Measurements from ENCODE around the gene PCGF3. TPM values are rescaled to one million over a fixed set of nuclear protein-coding genes. Genes with fewer than 3 reads are reported as not detected.
"Not testable (repeated sequence)": the region's sequence is repeated elsewhere in the genome, so short reads cannot be mapped to it uniquely, and the experiment has no call there.

The PCGF3 gene
- total RNA-seq, 6 experiments from 2014 or later, result 13.0 to 23.5 (median 14.7) TPM

DNA sequence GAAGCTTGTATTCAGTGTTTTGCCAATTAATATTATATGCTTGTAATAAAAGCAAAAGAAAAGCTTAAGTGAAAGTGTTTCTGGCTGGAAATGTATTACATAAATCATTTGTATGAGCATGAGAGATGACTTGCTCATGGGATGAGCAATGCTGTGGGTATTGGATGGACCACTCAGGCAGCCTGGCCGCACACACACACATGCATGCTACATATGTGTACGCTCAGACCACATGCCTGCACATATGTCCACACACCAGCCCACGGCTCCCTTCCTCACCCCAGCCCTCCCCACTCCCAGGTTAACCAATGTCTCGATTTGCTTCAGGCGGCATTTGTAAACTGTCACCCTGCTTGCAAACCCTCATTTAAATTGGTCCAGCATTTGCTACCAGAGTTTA, 64.4 kb downstream of the PCGF3 start:
- no peak for TF ChIP-seq POLR2A (IDR thresholded peaks at IDR 0.05)
- TF ChIP-seq, protein P1, sequence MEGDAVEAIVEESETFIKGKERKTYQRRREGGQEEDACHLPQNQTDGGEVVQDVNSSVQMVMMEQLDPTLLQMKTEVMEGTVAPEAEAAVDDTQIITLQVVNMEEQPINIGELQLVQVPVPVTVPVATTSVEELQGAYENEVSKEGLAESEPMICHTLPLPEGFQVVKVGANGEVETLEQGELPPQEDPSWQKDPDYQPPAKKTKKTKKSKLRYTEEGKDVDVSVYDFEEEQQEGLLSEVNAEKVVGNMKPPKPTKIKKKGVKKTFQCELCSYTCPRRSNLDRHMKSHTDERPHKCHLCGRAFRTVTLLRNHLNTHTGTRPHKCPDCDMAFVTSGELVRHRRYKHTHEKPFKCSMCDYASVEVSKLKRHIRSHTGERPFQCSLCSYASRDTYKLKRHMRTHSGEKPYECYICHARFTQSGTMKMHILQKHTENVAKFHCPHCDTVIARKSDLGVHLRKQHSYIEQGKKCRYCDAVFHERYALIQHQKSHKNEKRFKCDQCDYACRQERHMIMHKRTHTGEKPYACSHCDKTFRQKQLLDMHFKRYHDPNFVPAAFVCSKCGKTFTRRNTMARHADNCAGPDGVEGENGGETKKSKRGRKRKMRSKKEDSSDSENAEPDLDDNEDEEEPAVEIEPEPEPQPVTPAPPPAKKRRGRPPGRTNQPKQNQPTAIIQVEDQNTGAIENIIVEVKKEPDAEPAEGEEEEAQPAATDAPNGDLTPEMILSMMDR (IDR thresholded peaks at IDR 0.05), result no peak
- DNase-seq (peak in 1 of 3 donors; percentile 17), ATAC-seq (no peak)
- H3K4me3 ChIP-seq, result no peak overlapping the region
- intact Hi-C loops (cut with DNase I), result no loop called here
- WGBS (ENCODE audit: insufficient coverage, low coverage, low lambda C conversion rate, missing lambda C conversion rate), result 100% methylated on average over 2 of the region's 5 CpGs
- no peaks in the 10 kb centered on the region for H3K27me3 ChIP-seq
- H3K27ac ChIP-seq, result no peak overlapping the region
- H3K4me1 ChIP-seq, result peaks cover 0 to 16% (median 4%) of the 10 kb centered on the region in 4 donors
- H3K36me3 ChIP-seq, result peaks cover 0 to 33% (median 1%) of the 10 kb centered on the region in 4 donors
- H3K9me3 ChIP-seq, result no peaks in the 10 kb centered on the region

DNA sequence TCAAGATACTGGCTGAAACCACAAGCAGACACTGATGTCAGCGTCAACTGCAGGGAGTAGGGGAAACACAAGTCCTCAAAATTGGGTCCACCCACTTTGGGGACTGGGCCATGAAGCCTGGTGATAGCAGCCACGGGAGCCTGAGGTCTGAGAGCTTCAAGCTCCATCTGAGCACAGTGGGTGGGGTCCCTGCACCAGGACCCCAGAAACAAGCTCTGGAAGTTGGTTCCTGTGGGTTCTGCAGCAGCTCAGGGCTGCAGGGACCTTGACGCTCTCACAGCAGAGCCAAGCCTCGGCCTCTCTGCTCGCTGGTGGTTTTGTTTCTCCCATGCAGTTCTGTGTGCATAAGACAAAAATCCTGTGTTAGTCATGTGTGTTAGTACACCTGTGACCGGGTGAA, 65.8 kb downstream of the PCGF3 start:
- no peaks in the 10 kb centered on the region for H3K27me3 ChIP-seq
- H3K4me1 ChIP-seq, result peaks cover 0 to 10% (median 2%) of the 10 kb centered on the region in 4 donors
- H3K9me3 ChIP-seq, result no peaks in the 10 kb centered on the region
- H3K4me3 ChIP-seq, result no peak overlapping the region
- DNase-seq, result no peak
- no peak for ATAC-seq
- H3K27ac ChIP-seq, result no peak overlapping the region
- 53% methylated on average over 4 of the region's 6 CpGs for WGBS (ENCODE audit: insufficient coverage, low coverage, low lambda C conversion rate, missing lambda C conversion rate)
- intact Hi-C loops (cut with DNase I), result no loop called here
- TF ChIP-seq POLR2A (IDR thresholded peaks at IDR 0.05), result no peak
- TF ChIP-seq, protein P1 (IDR thresholded peaks at IDR 0.05), result no peak
- H3K36me3 ChIP-seq, result peaks cover 0 to 47% (median 6%) of the 10 kb centered on the region in 4 donors

DNA sequence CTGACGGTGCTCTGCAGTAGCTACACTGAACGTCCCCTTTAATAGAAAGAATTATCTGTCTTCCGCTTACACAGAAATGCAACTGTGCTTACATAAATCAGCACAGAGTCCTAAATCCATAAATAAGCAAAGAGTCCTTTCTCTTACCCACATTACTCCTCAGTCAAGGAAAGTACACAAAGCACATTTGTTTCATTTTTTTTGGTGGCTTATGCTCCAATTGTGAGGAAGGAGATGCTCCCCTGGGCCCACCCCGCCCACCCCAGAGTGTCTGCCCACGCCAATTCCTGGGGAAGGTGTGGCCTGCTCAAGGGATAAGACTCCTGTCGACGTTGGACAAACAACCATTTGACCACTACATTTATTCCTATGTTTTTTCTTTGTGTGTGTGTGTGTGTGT, 66.5 kb downstream of the PCGF3 start:
- intact Hi-C loops (cut with DNase I), result no loop called here

DNA sequence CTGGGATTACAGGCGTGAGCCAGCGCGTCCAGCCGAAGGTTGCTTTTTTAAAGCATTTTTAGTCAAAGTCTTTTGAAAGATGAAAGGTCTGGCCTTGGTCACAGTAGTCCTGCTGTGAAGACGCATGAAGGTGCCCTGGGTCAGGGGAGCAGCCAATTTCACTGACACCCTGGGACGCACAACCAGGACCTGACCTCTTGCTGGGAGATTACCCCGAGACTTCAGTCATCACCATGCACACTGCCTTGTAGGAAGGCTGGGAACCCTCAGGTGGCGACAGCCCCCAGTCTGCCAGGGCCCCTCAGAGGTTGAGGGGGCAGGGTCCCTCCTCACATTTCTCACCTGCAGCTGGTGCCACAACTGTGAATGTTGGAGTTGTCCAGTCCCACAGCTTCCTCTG, 67.1 kb downstream of the PCGF3 start:
- TF ChIP-seq, protein P1 (IDR thresholded peaks at IDR 0.05), result no peak
- no peak for TF ChIP-seq POLR2A (IDR thresholded peaks at IDR 0.05)
- intact Hi-C loops (cut with DNase I), result no loop called here
- Histone ChIP-seq H3K4me3 (no peak overlapping the region), H3K27me3 (no peaks in the 10 kb centered on the region), H3K9me3 (no peaks in the 10 kb centered on the region), H3K36me3 (peaks cover 0 to 45% (median 10%) of the 10 kb centered on the region in 4 donors), H3K27ac (no peak overlapping the region), H3K4me1 (peaks cover 0 to 17% (median 5%) of the 10 kb centered on the region in 4 donors)
- peak in 1 of 4 donors; percentile 34 for ATAC-seq
- no peak for DNase-seq
- WGBS (ENCODE audit: insufficient coverage, low coverage, low lambda C conversion rate, missing lambda C conversion rate), result 80% methylated on average over 1 of the region's 8 CpGs

More for the DNA sequence above, 66.5 kb downstream of the PCGF3 start:
- ATAC-seq, result no peak
- TF ChIP-seq POLR2A (IDR thresholded peaks at IDR 0.05), result no peak
- TF ChIP-seq, protein P1 (IDR thresholded peaks at IDR 0.05), result no peak
- Histone ChIP-seq H3K4me3 (no peak overlapping the region), H3K9me3 (no peaks in the 10 kb centered on the region), H3K36me3 (peaks cover 0 to 46% (median 9%) of the 10 kb centered on the region in 4 donors), H3K4me1 (peaks cover 0 to 14% (median 2%) of the 10 kb centered on the region in 4 donors), H3K27me3 (no peaks in the 10 kb centered on the region), H3K27ac (no peak overlapping the region)
- 63% methylated on average over 6 of the region's 7 CpGs for WGBS (ENCODE audit: insufficient coverage, low coverage, low lambda C conversion rate, missing lambda C conversion rate)
- no peak for DNase-seq

DNA sequence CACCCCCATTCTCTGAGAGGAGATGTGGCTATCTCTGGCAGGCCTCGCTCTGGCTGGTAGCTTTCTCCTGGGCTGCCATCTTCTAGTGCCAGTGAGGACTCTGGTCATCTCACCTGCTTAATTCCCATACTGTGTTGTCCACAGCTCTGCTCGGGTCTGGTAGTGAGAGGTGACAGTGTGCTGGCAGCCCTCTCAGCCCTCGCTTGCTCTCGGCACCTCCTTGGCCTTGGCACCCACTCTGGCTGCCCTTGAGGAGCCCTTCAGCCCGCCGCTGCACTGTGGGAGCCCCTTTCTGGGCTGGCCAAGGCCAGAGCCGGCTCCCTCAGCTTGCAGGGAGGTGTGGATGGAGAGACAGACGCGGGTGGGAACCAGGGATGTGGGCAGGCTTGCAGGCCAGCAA, 67.6 kb downstream of the PCGF3 start:
- no peak overlapping the region for H3K27ac ChIP-seq
- no peak for TF ChIP-seq POLR2A (IDR thresholded peaks at IDR 0.05)
- TF ChIP-seq, protein P1 (IDR thresholded peaks at IDR 0.05), result no peak
- DNase-seq (no peak), ATAC-seq (no peak)
- intact Hi-C loops (cut with DNase I), result no loop called here
- no peak overlapping the region for H3K4me3 ChIP-seq
- H3K27me3 ChIP-seq, result no peaks in the 10 kb centered on the region
- WGBS (ENCODE audit: insufficient coverage, low coverage, low lambda C conversion rate, missing lambda C conversion rate), result 100% methylated on average over 1 of the region's 9 CpGs
- H3K4me1 ChIP-seq, result peaks cover 0 to 17% (median 6%) of the 10 kb centered on the region in 4 donors
- H3K9me3 ChIP-seq, result no peaks in the 10 kb centered on the region
- peaks cover 0 to 44% (median 10%) of the 10 kb centered on the region in 4 donors for H3K36me3 ChIP-seq

DNA sequence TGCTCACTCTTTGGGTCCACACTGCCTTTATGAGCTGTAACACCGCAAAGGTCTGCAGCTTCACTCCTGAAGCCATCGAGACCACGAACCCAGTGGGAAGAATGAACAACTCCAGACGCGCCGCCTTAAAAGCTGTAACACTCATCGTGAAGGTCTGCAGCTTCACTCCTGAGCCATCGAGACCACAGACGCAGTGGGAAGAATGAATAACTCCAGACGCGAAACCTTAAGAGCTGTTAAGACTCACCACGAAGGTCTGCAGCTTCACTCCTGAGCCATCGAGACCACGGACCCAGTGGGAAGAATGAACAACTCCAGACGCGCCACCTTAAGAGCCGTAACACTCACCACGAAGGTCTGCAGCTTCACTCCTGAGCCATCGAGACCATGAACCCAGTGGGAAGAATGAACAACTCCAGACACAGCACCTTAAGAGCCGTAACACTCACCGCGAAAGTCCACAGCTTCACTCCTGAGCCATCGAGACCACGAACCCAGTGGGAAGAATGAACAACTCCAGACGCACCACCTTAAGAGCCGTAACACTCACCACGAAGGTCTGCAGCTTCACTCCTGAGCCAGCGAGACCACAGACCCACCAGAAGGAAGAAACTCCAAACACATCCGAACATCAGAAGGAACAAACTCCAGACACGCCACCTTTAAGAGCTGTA, 68.9 kb downstream of the PCGF3 start:
- H3K27ac ChIP-seq; H3K27me3 ChIP-seq; ATAC-seq; H3K4me3 ChIP-seq; H3K9me3 ChIP-seq; intact Hi-C loops (cut with DNase I): not testable (repeated sequence)
- H3K4me1 ChIP-seq, result peaks cover 0 to 23% (median 11%) of the 10 kb centered on the region in 4 donors
- H3K36me3 ChIP-seq, result peaks cover 0 to 52% (median 10%) of the 10 kb centered on the region in 4 donors
- 83% methylated on average over 2 of the region's 30 CpGs for whole genome bisulfite sequencing (ENCODE audit: insufficient coverage, low coverage, low lambda C conversion rate, missing lambda C conversion rate)
- DNase-seq, result peak in 1 of 3 donors; percentile 9

Data from right lobe of liver (tissue), 6 donors.